IPS DF 19.7 (cell line): Measurements from ENCODE around the gene NEURL1B.

ENCODE experiments used
- DNase-seq: peaks from one replicate; pipeline ENCODE4 v3.0.0-alpha.2; 2013; ENCODE audit warnings: low read depth, low spot score

NEURL1B gene

GRCh38 chr5:172608773-172609172 is 32.3 kb upstream of the NEURL1B start:
- no peak for DNase-seq

- no peak for DNase-seq
These were observed 30.4 kb upstream of the NEURL1B start for GRCh38 chr5:172610643-172611042.

- DNase-seq, result no peak
These were observed 29.1 kb upstream of the NEURL1B start for GRCh38 chr5:172611913-172612312.

- no peak for DNase-seq
These were observed 28.3 kb upstream of the NEURL1B start for GRCh38 chr5:172612771-172613170.

GRCh38 chr5:172616136-172616535 is 24.9 kb upstream of the NEURL1B start:
- no peak for DNase-seq

- no peak for DNase-seq
These were observed 24.3 kb upstream of the NEURL1B start for GRCh38 chr5:172616730-172617129.

- DNase-seq, result no peak
These were observed 23.2 kb upstream of the NEURL1B start for GRCh38 chr5:172617817-172618216.

GRCh38 chr5:172618574-172619365 is 22.3 kb upstream of the NEURL1B start:
- DNase-seq, result no peak

GRCh38 chr5:172620506-172620905 is 20.6 kb upstream of the NEURL1B start:
- no peak for DNase-seq

- DNase-seq, result no peak
These were observed 18.7 kb upstream of the NEURL1B start for GRCh38 chr5:172622091-172623046.

- DNase-seq, result no peak
These were observed 17.6 kb upstream of the NEURL1B start for GRCh38 chr5:172623313-172623980.

GRCh38 chr5:172624083-172624995 is 16.7 kb upstream of the NEURL1B start:
- no peak for DNase-seq

- DNase-seq, result no peak
These were observed 15.8 kb upstream of the NEURL1B start for GRCh38 chr5:172624996-172625964.

- DNase-seq, result no peak
These were observed 15.0 kb upstream of the NEURL1B start for GRCh38 chr5:172626031-172626581.

GRCh38 chr5:172630082-172630481 is 11.0 kb upstream of the NEURL1B start:
- no peak for DNase-seq

- no peak for DNase-seq
These were observed 10.6 kb upstream of the NEURL1B start for GRCh38 chr5:172630482-172630881.

- no peak for DNase-seq
These were observed 10.1 kb upstream of the NEURL1B start for GRCh38 chr5:172630986-172631385.

GRCh38 chr5:172632346-172633092 is 8.5 kb upstream of the NEURL1B start:
- DNase-seq, result no peak
